HCT116 (cell line): ENCODE data around the gene HAND1. TPM values are rescaled to one million over a fixed set of nuclear protein-coding genes. Genes with fewer than 3 reads are reported as not detected.

Experiments used
- ATAC-seq: fragments of 200-7000 bp; cut with Tn5 transposase; 2 replicates; pipeline ENCODE4 v1.9.1; 2020; ENCODE audit warnings: mild to moderate bottlenecking, moderate library complexity
- BruUV-seq: library from RNA; stranded (reverse); fragments of 400-500 nt; replicated peaks from 2 replicates; lab custom pipeline; 2021; lab: Mats Ljungman, UMichigan
- CTCF ChIA-PET: fragments of 300-600 bp; sonication (Branson Sonifier 250); formaldehyde crosslinking; loops from one replicate; lab custom pipeline; 2021; ENCODE audit warnings: antibody characterized with exemption; lab: Charles Lee
- POLR2A ChIA-PET: fragments of 300-600, 350-600 bp; sonication (Branson Sonifier 250); formaldehyde crosslinking; loops from one replicate; lab custom pipeline; 2021; ENCODE audit warnings: antibody characterized with exemption; lab: Charles Lee
- RAD21 ChIA-PET, 2 experiments: fragments of 300-600 bp; sonication (Branson Sonifier 250); formaldehyde crosslinking; loops; one replicate each; lab custom pipeline; 2023; ENCODE audit warnings: low total read pairs in 2 of 2; ENCODE audit not compliant: uncharacterized antibody in 2 of 2, unreplicated experiment in 2 of 2, low non-redundant PET in 1 of 2; lab: Charles Lee
- DNase-seq: peaks from one replicate; pipeline ENCODE4 v3.0.0-alpha.2; 2010; ENCODE audit warnings: low read depth, low spot score
- H2AFZ ChIP-seq: fragments of 200-600 bp; shearing (Covaris generic), sonication (generic); 2 replicates; pipeline ENCODE4 v1.6.1; 2017; ENCODE audit warnings: low read depth, mixed run types, mixed read lengths, antibody characterized with exemption, low read length; ENCODE audit not compliant: poor library complexity, severe bottlenecking
- H3K27ac ChIP-seq: 2 replicates; pipeline ENCODE4 v1.5.1; 2012; ENCODE audit warnings: low read depth, low read length
- H3K27me3 ChIP-seq: fragments of 200-600 bp; sonication (generic); 2 replicates; pipeline ENCODE4 v1.6.1; 2016; ENCODE audit warnings: mixed run types, low read length, mixed read lengths; ENCODE audit not compliant: insufficient read depth
- H3K36me3 ChIP-seq, 2 experiments: fragments of 200-500 bp in 1 of 2; fragments of 200-600 bp in 1 of 2; sonication (Bioruptor generic) in 1 of 2; sonication (generic) in 1 of 2; 2 replicates each; pipeline versions ENCODE4 v1.5.1 to v1.6.1; 2014 to 2016; ENCODE audit warnings: low read length in 2 of 2, inconsistent platforms in 1 of 2, mixed read lengths in 1 of 2, mixed run types in 1 of 2; ENCODE audit not compliant: insufficient read depth in 2 of 2, control insufficient read depth in 1 of 2
- H3K4me1 ChIP-seq, 2 experiments: fragments of 200-600 bp in 1 of 2; sonication (generic) in 1 of 2; 2 replicates each; pipeline versions ENCODE4 v1.5.1 to v1.6.1; 2012 to 2017; ENCODE audit warnings: low read length in 2 of 2, inconsistent platforms in 1 of 2, mild to moderate bottlenecking in 1 of 2, mixed read lengths in 1 of 2, mixed run types in 1 of 2, moderate library complexity in 1 of 2; ENCODE audit not compliant: insufficient read depth in 2 of 2, control insufficient read depth in 1 of 2
- H3K4me2 ChIP-seq: fragments of 200-600 bp; sonication (generic); 2 replicates; pipeline ENCODE4 v1.6.1; 2017; ENCODE audit warnings: mixed run types, low read length, mixed read lengths
- H3K4me3 ChIP-seq, 2 experiments: fragments of 200-600 bp in 1 of 2; sonication (generic) in 1 of 2; replicated peaks in 1 of 2; 2 replicates each; pipeline ENCODE4 v1.5.1; 2011 to 2016; ENCODE audit warnings: low read length in 2 of 2, control low read depth in 1 of 2, low read depth in 1 of 2, mild to moderate bottlenecking in 1 of 2, mixed read lengths in 1 of 2, mixed run types in 1 of 2
- H3K79me2 ChIP-seq: fragments of 200-600 bp; sonication (generic); 2 replicates; pipeline ENCODE4 v1.6.1; 2017; ENCODE audit warnings: mild to moderate bottlenecking, mixed run types, low read length, moderate library complexity, mixed read lengths; ENCODE audit not compliant: insufficient read depth
- H3K9ac ChIP-seq: fragments of 200-600 bp; sonication (generic); 2 replicates; pipeline ENCODE4 v1.6.1; 2016; ENCODE audit warnings: low read length, mixed read lengths
- H3K9me2 ChIP-seq: fragments of 200-600 bp; sonication (generic), shearing (Covaris generic); 2 replicates; pipeline ENCODE4 v1.6.1; 2017; ENCODE audit warnings: mixed run types, mild to moderate bottlenecking, moderate library complexity; ENCODE audit not compliant: insufficient read depth
- H3K9me3 ChIP-seq, 2 experiments: fragments of 200-500 bp in 1 of 2; fragments of 200-600 bp in 1 of 2; sonication (Bioruptor generic) in 1 of 2; sonication (generic) in 1 of 2; 2 replicates each; pipeline ENCODE4 v1.6.1; 2014 to 2017; ENCODE audit warnings: low read length in 2 of 2, mixed read lengths in 2 of 2, inconsistent platforms in 1 of 2, low read depth in 1 of 2, mild to moderate bottlenecking in 1 of 2, mixed run types in 1 of 2, moderate library complexity in 1 of 2; ENCODE audit not compliant: control insufficient read depth in 1 of 2, insufficient read depth in 1 of 2
- H4K20me1 ChIP-seq: fragments of 200-600 bp; sonication (generic), shearing (Covaris generic); 2 replicates; pipeline ENCODE4 v1.6.1; 2017; ENCODE audit warnings: mixed run types, mild to moderate bottlenecking, moderate library complexity; ENCODE audit not compliant: insufficient read depth
- ATF3 ChIP-seq: IDR thresholded peaks from 2 replicates; pipeline ENCODE4 v1.6.1; 2012
- CBX3 ChIP-seq: IDR thresholded peaks from 2 replicates; pipeline ENCODE4 v1.6.1; 2012; ENCODE audit warnings: low read depth
- ELF1 ChIP-seq: IDR thresholded peaks from 2 replicates; pipeline ENCODE4 v1.6.1; 2012; ENCODE audit warnings: low read depth, borderline replicate concordance
- EZH2phosphoT487 ChIP-seq: fragments of 200-600 bp; IDR thresholded peaks from 2 replicates; pipeline ENCODE4 v1.6.1; 2018; ENCODE audit warnings: antibody characterized with exemption, borderline replicate concordance
- FOSL1 ChIP-seq: IDR thresholded peaks from 2 replicates; pipeline ENCODE4 v1.6.1; 2012; ENCODE audit warnings: low read depth
- JUND ChIP-seq: IDR thresholded peaks from 2 replicates; pipeline ENCODE4 v1.6.1; 2012
- MAX ChIP-seq: IDR thresholded peaks from 2 replicates; pipeline ENCODE4 v1.6.1; 2012
- POLR2A ChIP-seq: IDR thresholded peaks from 2 replicates; pipeline ENCODE4 v1.7.0; 2011; ENCODE audit warnings: borderline replicate concordance; ENCODE audit not compliant: insufficient read depth, insufficient read length; ENCODE audit errors: extremely low read depth
- POLR2AphosphoS5 ChIP-seq: IDR thresholded peaks from 2 replicates; pipeline ENCODE4 v1.6.1; 2011; ENCODE audit warnings: mild to moderate bottlenecking, low read depth, low read length, moderate library complexity
- REST ChIP-seq: IDR thresholded peaks from 2 replicates; pipeline ENCODE4 v1.6.1; 2012; ENCODE audit warnings: low read depth
- SIN3A ChIP-seq: IDR thresholded peaks from 2 replicates; pipeline ENCODE4 v1.6.1; 2012; ENCODE audit warnings: low read depth
- SP1 ChIP-seq: IDR thresholded peaks from 2 replicates; pipeline ENCODE4 v1.6.1; 2012; ENCODE audit warnings: low read depth
- SRF ChIP-seq: IDR thresholded peaks from 2 replicates; pipeline ENCODE4 v1.6.1; 2012; ENCODE audit warnings: low read depth
- YY1 ChIP-seq: IDR thresholded peaks from 2 replicates; pipeline ENCODE4 v1.6.1; 2011; ENCODE audit warnings: low read length, low read depth, moderate library complexity, mild to moderate bottlenecking; ENCODE audit not compliant: insufficient replicate concordance; ENCODE audit errors: extremely low read depth
- ZBTB33 ChIP-seq: IDR thresholded peaks from 2 replicates; pipeline ENCODE4 v1.6.1; 2011; ENCODE audit warnings: mild to moderate bottlenecking, low read length, moderate library complexity; ENCODE audit not compliant: insufficient replicate concordance; ENCODE audit errors: extremely low read depth
- ZFX ChIP-seq: fragments of 450-650 bp; IDR thresholded peaks from 2 replicates; pipeline ENCODE4 v1.6.1; 2017
- ZNF274 ChIP-seq: fragments of 200-500 bp; sonication (Bioruptor generic); IDR thresholded peaks from 2 replicates; pipeline ENCODE4 v1.6.1; 2014; ENCODE audit warnings: mild to moderate bottlenecking, low read depth, low read length, inconsistent platforms
- intact Hi-C: fragments of 100-400 bp; cut with micrococcal nuclease; formaldehyde crosslinking; loops from 2 replicates; pipeline ENCODE4 v1.10.0; 2022
- total RNA-seq: library from RNA; stranded (reverse); gene quantifications from one replicate; pipeline ENCODE4 v1.2.1, GENCODE V29; 2021; ENCODE audit not compliant: unreplicated experiment

Gene HAND1
- total RNA-seq, 1 experiment from 2014 or later = not detected

GRCh38 chr5:154494036-154494435 lies 16.0 kb upstream of the HAND1 start:
- no peak for DNase-seq
- H2AFZ ChIP-seq = no peak overlapping the region
- H3K79me2 ChIP-seq = no peaks in the 10 kb centered on the region
- no peak overlapping the region for H3K4me2 ChIP-seq
- intact Hi-C loops = no loop called here
- H4K20me1 ChIP-seq = no peaks in the 10 kb centered on the region
- no peaks in the 10 kb centered on the region for H3K9me3 ChIP-seq
- H3K9me2 ChIP-seq = no peaks in the 10 kb centered on the region
- H3K27me3 ChIP-seq = peaks cover 5% of the 10 kb centered on the region; the same call in 1 of the 2 replicates
- no peak overlapping the region for H3K9ac ChIP-seq
- CTCF ChIA-PET = no interaction called here
- no peaks in the 10 kb centered on the region for H3K4me1 ChIP-seq
- TF ChIP-seq ZFX (no peak), SIN3A (no peak), EZH2phosphoT487 (no peak), ZBTB33 (no peak), ELF1 (no peak), FOSL1 (no peak), CBX3 (no peak), SP1 (no peak), POLR2AphosphoS5 (no peak), ATF3 (no peak), SRF (no peak), JUND (no peak), MAX (no peak), YY1 (no peak), POLR2A (no peak), REST (no peak), ZNF274 (no peak)
- TF ChIP-seq, all 23 proteins: peak for 0
- no peak for ATAC-seq
- BruUV-seq = no TSS peak
- RAD21 ChIA-PET = no interaction called here
- no peak overlapping the region for H3K4me3 ChIP-seq
- H3K36me3 ChIP-seq = no peaks in the 10 kb centered on the region
- H3K27ac ChIP-seq = no peak overlapping the region
- POLR2A ChIA-PET = no interaction called here
